ENCODE results near the gene IL11. TPM values are rescaled to one million over a fixed set of nuclear protein-coding genes. Genes with fewer than 3 reads are reported as not detected.

Gene IL11
- total and polyA plus RNA-seq, 2 of the 8 experiments (the other 6 are each of a cell fraction or from before 2014, with no cell fraction given), result 1.7 to 2.8 TPM

DNA sequence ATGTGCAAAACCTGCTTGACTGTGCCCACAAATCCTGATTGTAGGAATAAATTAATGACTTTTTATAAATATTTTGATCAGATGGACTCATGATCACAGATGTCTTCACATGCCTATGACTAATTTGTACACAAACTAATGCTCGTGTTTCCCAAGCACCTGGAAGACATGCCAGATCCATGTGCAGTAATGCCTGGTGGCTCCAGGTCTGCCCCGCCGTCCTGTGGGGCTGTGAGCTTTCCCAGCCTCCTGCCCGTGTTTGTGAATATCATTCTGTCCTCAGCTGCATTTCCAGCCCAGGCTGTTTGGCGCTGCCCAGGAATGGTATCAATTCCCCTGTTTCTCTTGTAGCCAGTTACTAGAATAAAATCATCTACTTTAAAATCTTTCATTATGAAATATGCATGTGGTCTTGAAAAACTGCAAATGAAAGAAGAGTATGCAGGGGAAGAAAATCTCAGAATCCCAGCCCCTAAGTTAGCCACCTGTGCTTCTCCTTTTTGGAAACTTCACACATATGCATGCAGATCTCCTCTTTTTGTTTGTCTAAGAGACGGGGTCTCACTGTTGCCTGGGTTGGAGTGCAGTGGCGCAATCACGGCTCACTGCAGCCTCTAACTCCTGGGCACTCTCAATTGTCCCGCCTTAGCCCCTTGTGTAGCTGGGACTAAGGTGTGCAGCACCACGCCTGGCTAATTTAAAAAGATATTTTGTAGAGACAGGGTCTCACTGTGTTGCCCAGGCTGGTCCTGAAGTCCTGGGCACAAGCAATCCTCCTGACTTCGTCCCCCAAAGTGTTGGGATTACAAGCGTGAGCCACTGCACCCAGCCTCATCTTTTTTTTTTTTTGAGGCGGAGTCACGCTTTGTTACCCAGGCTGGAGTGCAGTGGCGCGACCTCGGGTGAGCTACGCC lies 21.7 kb upstream of the IL11 start:
- Histone ChIP-seq H2BK12ac (ENCODE audit: low read depth, low read length) (no peak overlapping the region), H3K14ac (ENCODE audit: insufficient read length) (no peak overlapping the region), H2AK5ac (ENCODE audit: low read depth, low read length) (no peak overlapping the region), H3K9ac (replicated peaks in 1 of 4; ENCODE audit: extremely low read depth in 1 of 4, low read depth in 3 of 4, low read length in 3 of 4) (no peak overlapping the region), H3K56ac (replicated peaks; ENCODE audit: insufficient read length, low read depth, low read length) (no peak overlapping the region), H3K36me3 (ENCODE audit: control insufficient read depth in 2 of 4, insufficient read depth in 4 of 4, low read length in 3 of 4) (peaks cover 22 to 31% (median 24%) of the 10 kb centered on the region in 4 experiments), H2BK20ac (ENCODE audit: low read length) (no peak overlapping the region), H3K9me3 (ENCODE audit: insufficient read depth in 2 of 2, low read depth in 1 of 2, low read length in 1 of 2) (no peaks in the 10 kb centered on the region), H2BK5ac (ENCODE audit: low read depth, low read length) (no peak overlapping the region), H4K20me1 (replicated peaks in 1 of 2; ENCODE audit: control insufficient read depth in 1 of 2, insufficient read depth in 2 of 2, low read length in 2 of 2) (peaks cover 21 to 35% of the 10 kb centered on the region in 2 experiments), H3K79me1 (ENCODE audit: low read depth, low read length) (peaks cover 26% of the 10 kb centered on the region), H2AFZ (ENCODE audit: low read length) (no peak overlapping the region), H3K18ac (ENCODE audit: extremely low read depth, low read length) (no peak overlapping the region), H3K4me3 (ENCODE audit: extremely low read depth in 1 of 4, insufficient read depth in 2 of 4, low read depth in 3 of 4, low read length in 4 of 4) (peak overlapping the region in 1 of 4 experiments; percentile 14; a peak in 2 of 8 replicates), H3K4ac (replicated peaks; ENCODE audit: insufficient read length, low read depth, low read length) (no peak overlapping the region), H3K4me1 (replicated peaks in 1 of 4; ENCODE audit: control insufficient read depth in 3 of 4, insufficient read depth in 4 of 4, low read length in 3 of 4) (peaks cover 0 to 44% (median 34%) of the 10 kb centered on the region in 4 experiments; a peak in 6 of 7 replicates), H3K23ac (ENCODE audit: insufficient read length) (no peak overlapping the region), H3K27me3 (replicated peaks in 1 of 4; ENCODE audit: control insufficient read depth in 3 of 4, extremely low read depth in 1 of 4, insufficient read depth in 3 of 4, low read length in 3 of 4) (no peaks in the 10 kb centered on the region), H4K91ac (replicated peaks; ENCODE audit: insufficient read length, low read length) (no peak overlapping the region), H3K23me2 (ENCODE audit: low read depth, low read length) (peaks cover 7% of the 10 kb centered on the region; the same call in 1 of the 2 replicates), H3K27ac (ENCODE audit: low read depth, low read length) (no peak overlapping the region), H4K8ac (ENCODE audit: extremely low read depth, insufficient read depth, low read length) (no peak overlapping the region), H2BK15ac (ENCODE audit: low read length) (no peak overlapping the region), H4K5ac (ENCODE audit: insufficient read length, low read depth, low read length) (no peak overlapping the region), H2BK120ac (replicated peaks; ENCODE audit: low read depth, low read length) (no peak overlapping the region), H3K79me2 (ENCODE audit: control insufficient read depth in 1 of 2, insufficient read depth in 2 of 2, low read length in 2 of 2) (peaks cover 6 to 15% of the 10 kb centered on the region in 2 experiments; a peak in 3 of 4 replicates), H3K4me2 (ENCODE audit: insufficient read depth in 1 of 2, low read depth in 2 of 2, low read length in 2 of 2) (peak overlapping the region; percentile 3 to 38; a peak in 3 of 4 replicates)
- 65% methylated on average over 16 of the region's 18 CpGs; no CpG with 5 or more reads in 1 of the 2 experiments for WGBS, 2 experiments (ENCODE audit: extremely low coverage in 1 of 2, insufficient coverage in 1 of 2, insufficient read length in 1 of 2, insufficient replicate concordance in 2 of 2, low coverage in 1 of 2, low lambda C conversion rate in 2 of 2, missing lambda C conversion rate in 1 of 2)
- TF ChIP-seq MAFK (IDR thresholded peaks at IDR 0.05; ENCODE audit: low read depth, low read length) (no peak), TBP (IDR thresholded peaks at IDR 0.05; ENCODE audit: low read depth, low read length) (no peak), POLR2A (IDR thresholded peaks at IDR 0.05; ENCODE audit: control extremely low read depth in 1 of 2, low read depth in 2 of 2, low read length in 2 of 2) (peak in 1 of 2 experiments; percentile 10; a peak in 1 of 3 replicates), CEBPB (IDR thresholded peaks at IDR 0.05; ENCODE audit: low read depth, low read length) (peak; percentile 77)
- DNase-seq (ENCODE audit: low read depth in 1 of 2, low spot score in 2 of 2), result no peak
- ChIA-PET POLR2A (ENCODE audit: partially characterized antibody) (interaction anchor here (0.5 to 26.7 kb wide), 20 partner anchors 8 to 1506 kb away, joined by 3 to 874 read pairs (median 4); partner anchors contain the start of genes GARIN5B, HSPBP1, IL11 and KMT5C), CTCF (ENCODE audit: partially characterized antibody) (interaction anchor here (0.9 to 6.1 kb wide), 4 partner anchors 10 to 112 kb away, joined by 3 to 39 read pairs (median 4); no protein-coding TSS in a partner anchor)
- FAIRE-seq, result no peak
